HepG2 (cell line): ENCODE results near the gene UBFD1. TPM values are rescaled to one million over a fixed set of nuclear protein-coding genes. Genes with fewer than 3 reads are reported as not detected.

Experiments
- ATAC-seq: fragments of 200-7000 bp; cut with Tn5 transposase; 3 replicates; pipeline ENCODE4 v1.9.1; 2020; ENCODE audit warnings: mild to moderate bottlenecking, moderate library complexity
- BruUV-seq: library from RNA; stranded (reverse); fragments of 400-500 nt; replicated peaks from 2 replicates; lab custom pipeline; 2021; lab: Mats Ljungman, UMichigan
- CTCF ChIA-PET: fragments of 300-600 bp; formaldehyde crosslinking; extraction: SDS; loops from one replicate; lab custom pipeline; 2021; ENCODE audit warnings: low total read pairs, inconsistent platforms, low intra/inter-chr PET ratio; lab: Yijun Ruan, JAX
- POLR2A ChIA-PET: fragments of 350-600 bp; sonication (Branson Sonifier 250); formaldehyde crosslinking; loops from one replicate; lab custom pipeline; 2020; ENCODE audit warnings: antibody characterized with exemption, inconsistent platforms; lab: Yijun Ruan, JAX
- DNase-seq: peaks from one replicate; pipeline ENCODE4 v3.0.0-alpha.2; 2015; ENCODE audit warnings: low spot score
- FAIRE-seq: peaks from 3 replicates; lab custom pipeline; 2011; peaks lifted over from hg19 to GRCh38; lab: Jason Lieb, UNC
- H2AFZ ChIP-seq: one replicate; pipeline ENCODE4 v1.6.1; 2011; ENCODE audit warnings: low read length, inconsistent platforms
- H3K27ac ChIP-seq: fragments of 300-600 bp; 3 replicates; pipeline ENCODE4 v1.8.0; 2011; ENCODE audit warnings: mixed run types, mild to moderate bottlenecking, mixed read lengths, low read length, inconsistent platforms; ENCODE audit not compliant: insufficient read depth; ENCODE audit errors: extremely low read length
- H3K27me3 ChIP-seq, 2 experiments: fragments of 200-600 bp in 1 of 2; 2 replicates in 1 of 2; 3 replicates in 1 of 2; pipeline versions ENCODE4 v1.6.0 to v1.8.0; 2011; ENCODE audit warnings: low read length in 2 of 2, mild to moderate bottlenecking in 2 of 2, moderate library complexity in 2 of 2, inconsistent platforms in 1 of 2; ENCODE audit not compliant: insufficient read depth in 2 of 2, control insufficient read depth in 1 of 2
- H3K36me3 ChIP-seq, 2 experiments: fragments of 200-600 bp in 1 of 2; replicated peaks in 1 of 2; 2 replicates in 1 of 2; 3 replicates in 1 of 2; pipeline versions ENCODE4 v1.5.1 to v1.8.0; 2011; ENCODE audit warnings: low read length in 2 of 2, inconsistent platforms in 1 of 2; ENCODE audit not compliant: insufficient read depth in 2 of 2, control insufficient read depth in 1 of 2
- H3K4me1 ChIP-seq: 2 replicates; pipeline ENCODE4 v1.5.1; 2012; ENCODE audit warnings: low read length, inconsistent platforms; ENCODE audit not compliant: insufficient read depth
- H3K4me2 ChIP-seq: 2 replicates; pipeline ENCODE4 v1.6.0; 2011; ENCODE audit warnings: low read depth, low read length, inconsistent platforms
- H3K4me3 ChIP-seq, 3 experiments: fragments of 200-600 bp in 1 of 3; sonication (generic), shearing (Covaris generic) in 1 of 3; replicated peaks in 1 of 3; 2 replicates each; pipeline ENCODE4 v1.5.1; 2011 to 2016; ENCODE audit warnings: low read length in 3 of 3, inconsistent platforms in 2 of 3, low read depth in 2 of 3, mild to moderate bottlenecking in 2 of 3, control low read depth in 1 of 3, mixed read lengths in 1 of 3; ENCODE audit not compliant: insufficient read depth in 1 of 3
- H3K79me2 ChIP-seq: one replicate; pipeline ENCODE4 v1.6.1; 2011; ENCODE audit warnings: low read length, inconsistent platforms; ENCODE audit not compliant: insufficient read depth
- H3K9ac ChIP-seq: 2 replicates; pipeline ENCODE4 v1.6.0; 2011; ENCODE audit warnings: mild to moderate bottlenecking, low read depth, low read length, inconsistent platforms; ENCODE audit not compliant: insufficient read depth
- H3K9me3 ChIP-seq: 2 replicates; pipeline ENCODE4 v1.5.1; 2012; ENCODE audit warnings: mild to moderate bottlenecking, low read length
- H4K20me1 ChIP-seq: 2 replicates; pipeline ENCODE4 v1.6.0; 2011; ENCODE audit warnings: inconsistent platforms, mild to moderate bottlenecking, low read length, moderate library complexity; ENCODE audit not compliant: insufficient read depth
- DZIP1 ChIP-seq: sonication (generic); formaldehyde crosslinking; IDR thresholded peaks from 2 replicates; pipeline ENCODE4 v1.5.0; 2020; ENCODE audit warnings: mild to moderate bottlenecking, missing genetic modification reagents
- NFIB ChIP-seq: sonication (generic); formaldehyde crosslinking; IDR thresholded peaks from 2 replicates; pipeline ENCODE4 v1.9.0; 2021; ENCODE audit warnings: missing genetic modification reagents, mild to moderate bottlenecking, borderline replicate concordance
- SAFB2 ChIP-seq: sonication (generic); formaldehyde crosslinking; IDR thresholded peaks from 2 replicates; pipeline ENCODE4 v1.5.1; 2020; ENCODE audit warnings: missing genetic modification reagents, low read depth, mild to moderate bottlenecking, borderline replicate concordance
- ZNF121 ChIP-seq: sonication (generic); formaldehyde crosslinking; IDR thresholded peaks from 2 replicates; pipeline ENCODE4 v1.5.0; 2020; ENCODE audit warnings: mild to moderate bottlenecking, missing genetic modification reagents
- WGBS: methylation state at CpG from one replicate; pipeline ENCODE4 v1.1.6; 2017; ENCODE audit warnings: low lambda C conversion rate; 5-methylcytosine and 5-hydroxymethylcytosine counted together
- in situ Hi-C: cut with HindIII; loops from 2 replicates; pipeline ENCODE4 v1.10.0; 2017; ENCODE audit warnings: low pct_unique_long_range_greater_than_20kb; ENCODE audit not compliant: extremely low pct_ligation_motif_present
- intact Hi-C: fragments of 100-400 bp; cut with micrococcal nuclease; formaldehyde crosslinking; loops from one replicate; pipeline ENCODE4 v1.10.0; 2022; ENCODE audit not compliant: unreplicated experiment
- polyA plus RNA-seq, 8 experiments: library from polyadenylated mRNA; depleted of rRNA in 3 of 8; stranded (reverse) in 7 of 8; unstranded in 1 of 8; fragments of >200 nt; fragmentation: Illumina TruSeq in 4 of 8; extraction: Trizol in 4 of 8; gene quantifications; 2 replicates each; pipeline versions ENCODE4 v1.2.1 to v1.2.3, GENCODE V29; 2011 to 2016; ENCODE audit warnings: low read depth in 4 of 8, missing spikeins in 1 of 8, mixed read lengths in 1 of 8; ENCODE audit not compliant: insufficient read depth in 1 of 8
- total RNA-seq, 5 experiments: library from RNA; depleted of rRNA; stranded (reverse); fragments of >200 nt; fragmentation: Illumina TruSeq; extraction: Trizol; gene quantifications; 2 replicates each; pipeline ENCODE4 v1.2.3, GENCODE V29; 2016; ENCODE audit warnings: low read depth in 1 of 5
- TF ChIP-seq, protein P1 (sequence below): sonication (generic); formaldehyde crosslinking; IDR thresholded peaks from 2 replicates; pipeline ENCODE4 v1.4.0; 2020; ENCODE audit warnings: mild to moderate bottlenecking, missing genetic modification reagents

Gene UBFD1
- total and polyA plus RNA-seq, 2 of the 13 experiments (the other 11 are each of a cell fraction or from before 2014, with no cell fraction given): 100 to 111 TPM

- no peaks in the 10 kb centered on the region for H3K9me3 ChIP-seq
- H2AFZ ChIP-seq: no peak overlapping the region
- no peak overlapping the region for H3K9ac ChIP-seq
- intact Hi-C loops: no loop called here
- 97% methylated on average over 5 of the region's 5 CpGs for WGBS
- in situ Hi-C loops: no loop called here
- TF ChIP-seq DZIP1 (CRISPR knock-in tag) (no peak), ZNF121 (peak; percentile 75; the same call in 1 of the 2 replicates)
- H3K36me3 ChIP-seq: peaks cover 2 to 12% of the 10 kb centered on the region in 2 experiments; a peak in 4 of 5 replicates
- peaks cover 34% of the 10 kb centered on the region for H3K4me1 ChIP-seq
- FAIRE-seq (no peak), DNase-seq (no peak), ATAC-seq (no peak)
- no peaks in the 10 kb centered on the region for H4K20me1 ChIP-seq
- ChIA-PET CTCF (no interaction called here), POLR2A (interaction anchor here (1.3 kb wide), 1 partner anchor 23 kb away, joined by 4 read pairs; no protein-coding TSS in a partner anchor)
- H3K27ac ChIP-seq: no peak overlapping the region
- no peaks in the 10 kb centered on the region for H3K79me2 ChIP-seq
- H3K4me3 ChIP-seq: no peak overlapping the region
- H3K4me2 ChIP-seq: no peak overlapping the region
- BruUV-seq: no TSS peak
- no peaks in the 10 kb centered on the region for H3K27me3 ChIP-seq
These were observed 41.6 kb upstream of the UBFD1 start for GRCh38 chr16:23515881-23516280.

- peaks cover 29% of the 10 kb centered on the region for H3K4me1 ChIP-seq
- no peak overlapping the region for H3K4me3 ChIP-seq
- no peaks in the 10 kb centered on the region for H3K27me3 ChIP-seq
- no peak overlapping the region for H3K9ac ChIP-seq
- no peaks in the 10 kb centered on the region for H3K9me3 ChIP-seq
- POLR2A ChIA-PET: interaction anchor here (0.7 to 3.2 kb wide), 2 partner anchors 23 to 45 kb away, joined by 3 to 11 read pairs; no protein-coding TSS in a partner anchor
- in situ Hi-C loops: no loop called here
- ATAC-seq (no peak), DNase-seq (no peak), FAIRE-seq (no peak)
- CTCF ChIA-PET: no interaction called here
- no peaks in the 10 kb centered on the region for H4K20me1 ChIP-seq
- H3K27ac ChIP-seq: no peak overlapping the region
- no TSS peak for BruUV-seq
- intact Hi-C loops: no loop called here
- no peak overlapping the region for H3K4me2 ChIP-seq
- 0 out of 2 replicates have a peak, but pooled peaks have one; percentile 45 for TF ChIP-seq NFIB (CRISPR knock-in tag)
- TF ChIP-seq SAFB2: no peak
- TF ChIP-seq, protein P1, sequence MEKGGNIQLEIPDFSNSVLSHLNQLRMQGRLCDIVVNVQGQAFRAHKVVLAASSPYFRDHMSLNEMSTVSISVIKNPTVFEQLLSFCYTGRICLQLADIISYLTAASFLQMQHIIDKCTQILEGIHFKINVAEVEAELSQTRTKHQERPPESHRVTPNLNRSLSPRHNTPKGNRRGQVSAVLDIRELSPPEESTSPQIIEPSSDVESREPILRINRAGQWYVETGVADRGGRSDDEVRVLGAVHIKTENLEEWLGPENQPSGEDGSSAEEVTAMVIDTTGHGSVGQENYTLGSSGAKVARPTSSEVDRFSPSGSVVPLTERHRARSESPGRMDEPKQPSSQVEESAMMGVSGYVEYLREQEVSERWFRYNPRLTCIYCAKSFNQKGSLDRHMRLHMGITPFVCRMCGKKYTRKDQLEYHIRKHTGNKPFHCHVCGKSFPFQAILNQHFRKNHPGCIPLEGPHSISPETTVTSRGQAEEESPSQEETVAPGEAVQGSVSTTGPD (CRISPR knock-in tag): no peak
- no peaks in the 10 kb centered on the region for H3K79me2 ChIP-seq
- no peak overlapping the region for H2AFZ ChIP-seq
- peaks cover 2 to 13% of the 10 kb centered on the region in 2 experiments; a peak in 4 of 5 replicates for H3K36me3 ChIP-seq
- WGBS: 95% methylated on average over 4 of the region's 4 CpGs
These were observed 41.0 kb upstream of the UBFD1 start for GRCh38 chr16:23516366-23517137.
